ENCODE results near the gene ZKSCAN1. TPM values are rescaled to one million over a fixed set of nuclear protein-coding genes. Genes with fewer than 3 reads are reported as not detected.
A peak's percentile ranks its signal among the peaks of the same experiment; 100 is the strongest.

ZKSCAN1 gene
- total RNA-seq, 1 experiment from 2014 or later: 70.3 TPM

DNA sequence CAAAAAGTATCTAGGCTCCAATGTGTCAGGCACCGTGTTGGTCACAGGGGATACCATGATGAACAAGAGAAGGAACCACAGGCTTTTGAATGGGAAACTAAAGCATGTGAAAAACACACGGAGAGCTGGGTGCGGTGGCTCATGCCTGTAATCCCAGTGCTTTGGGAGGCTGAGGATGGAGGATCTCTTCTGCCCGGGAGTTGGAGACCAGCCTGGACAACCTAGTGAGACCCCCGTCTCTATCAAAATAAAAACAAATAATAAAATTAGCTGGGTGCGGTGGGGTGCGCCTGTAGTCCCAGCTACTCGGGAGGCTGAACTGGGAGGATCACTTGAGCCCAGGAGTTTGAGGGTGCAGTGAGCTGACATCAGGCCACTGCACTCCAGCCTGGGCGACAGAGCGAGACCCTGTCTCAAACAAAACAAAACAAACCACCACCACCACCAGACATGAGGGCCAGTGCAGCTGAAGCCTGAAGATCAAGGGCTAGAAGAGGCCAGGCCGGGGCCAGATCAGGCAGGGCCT is 72.8 kb downstream of the ZKSCAN1 start:
- H4K20me1 ChIP-seq (ENCODE audit: insufficient read depth): 0 out of 2 replicates have a peak, but pooled peaks cover 6% of the 10 kb centered on the region
- H2AFZ ChIP-seq: peak overlapping the region; percentile 87
- ChIA-PET CTCF (interaction anchor here (0.5 kb wide), 1 partner anchor 46 kb away, joined by 5 read pairs; no protein-coding TSS in a partner anchor), POLR2A (ENCODE audit: unreplicated experiment) (no interaction called here)
- H3K36me3 ChIP-seq (ENCODE audit: low read depth): no peaks in the 10 kb centered on the region
- H3F3A ChIP-seq (ENCODE audit: insufficient read depth, low read depth): peaks cover 54% of the 10 kb centered on the region
- peak overlapping the region; percentile 97 for H3K4me2 ChIP-seq
- H3K27ac ChIP-seq: peak overlapping the region; percentile 62
- H3K27me3 ChIP-seq (ENCODE audit: insufficient read depth, low read depth): no peaks in the 10 kb centered on the region
- no peaks in the 10 kb centered on the region for H3K9me2 ChIP-seq (ENCODE audit: insufficient read depth)
- DNase-seq: no peak
- peaks cover 26% of the 10 kb centered on the region for H3K4me1 ChIP-seq (replicated peaks; ENCODE audit: insufficient read depth)
- H3K79me2 ChIP-seq (ENCODE audit: low read depth): peaks cover 7% of the 10 kb centered on the region; the same call in 1 of the 2 replicates
- TSS peak; percentile 64 for BruUV-seq (replicated peaks)
- TF ChIP-seq, protein P1, sequence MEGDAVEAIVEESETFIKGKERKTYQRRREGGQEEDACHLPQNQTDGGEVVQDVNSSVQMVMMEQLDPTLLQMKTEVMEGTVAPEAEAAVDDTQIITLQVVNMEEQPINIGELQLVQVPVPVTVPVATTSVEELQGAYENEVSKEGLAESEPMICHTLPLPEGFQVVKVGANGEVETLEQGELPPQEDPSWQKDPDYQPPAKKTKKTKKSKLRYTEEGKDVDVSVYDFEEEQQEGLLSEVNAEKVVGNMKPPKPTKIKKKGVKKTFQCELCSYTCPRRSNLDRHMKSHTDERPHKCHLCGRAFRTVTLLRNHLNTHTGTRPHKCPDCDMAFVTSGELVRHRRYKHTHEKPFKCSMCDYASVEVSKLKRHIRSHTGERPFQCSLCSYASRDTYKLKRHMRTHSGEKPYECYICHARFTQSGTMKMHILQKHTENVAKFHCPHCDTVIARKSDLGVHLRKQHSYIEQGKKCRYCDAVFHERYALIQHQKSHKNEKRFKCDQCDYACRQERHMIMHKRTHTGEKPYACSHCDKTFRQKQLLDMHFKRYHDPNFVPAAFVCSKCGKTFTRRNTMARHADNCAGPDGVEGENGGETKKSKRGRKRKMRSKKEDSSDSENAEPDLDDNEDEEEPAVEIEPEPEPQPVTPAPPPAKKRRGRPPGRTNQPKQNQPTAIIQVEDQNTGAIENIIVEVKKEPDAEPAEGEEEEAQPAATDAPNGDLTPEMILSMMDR (conservative IDR thresholded peaks at IDR 0.05): no peak
- TF ChIP-seq EZH2 (IDR thresholded peaks at IDR 0.05; ENCODE audit: low read depth): no peak
- H3K9me3 ChIP-seq (ENCODE audit: insufficient read depth, low read depth): no peaks in the 10 kb centered on the region
- intact Hi-C loops (cut with micrococcal nuclease; ENCODE audit: unreplicated experiment): no loop called here
- peak overlapping the region; percentile 86 for H3K4me3 ChIP-seq

DNA sequence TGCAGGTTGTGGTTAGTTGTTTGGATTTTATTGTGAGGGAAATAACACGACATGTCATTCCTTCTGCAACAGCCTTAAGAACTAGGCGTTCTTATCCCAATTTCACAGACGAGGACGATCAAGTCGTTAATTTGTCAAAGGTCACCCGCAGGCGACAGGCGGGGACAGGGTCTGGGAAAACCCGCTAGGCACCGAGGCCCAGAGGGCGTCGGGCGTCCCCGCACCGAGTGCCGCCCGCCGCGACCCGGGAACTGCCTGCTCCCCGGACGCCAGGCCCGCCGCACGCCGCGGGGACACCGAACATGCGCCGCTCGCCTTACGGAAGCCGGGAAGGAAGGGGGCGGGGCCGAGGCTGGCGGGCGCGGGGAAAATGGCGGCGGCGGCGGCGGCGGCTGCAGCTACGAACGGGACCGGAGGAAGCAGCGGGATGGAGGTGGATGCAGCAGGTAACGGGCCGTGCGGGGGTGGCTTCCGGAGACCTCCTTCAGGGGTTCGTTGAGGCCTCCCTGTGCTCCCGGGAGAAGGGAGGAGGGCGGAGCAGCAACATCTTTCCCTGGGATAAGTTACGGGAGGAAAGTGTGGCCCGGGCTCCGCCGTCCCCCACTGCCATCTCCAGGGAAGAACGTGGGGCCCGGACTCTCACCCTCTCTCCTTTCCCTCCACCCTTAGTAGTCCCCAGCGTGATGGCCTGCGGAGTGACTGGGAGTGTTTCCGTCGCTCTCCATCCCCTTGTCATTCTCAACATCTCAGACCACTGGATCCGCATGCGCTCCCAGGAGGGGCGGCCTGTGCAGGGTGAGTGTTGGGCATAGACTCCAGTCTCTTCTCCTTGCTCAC is 73.4 kb downstream of the ZKSCAN1 start, which contains the start of gene COPS6:
TSS of gene COPS6 (plus strand) at position 349 of the 837 bp plus-strand sequence. CDS start at position 371, 22 bp downstream.
- H3K27me3 ChIP-seq (ENCODE audit: insufficient read depth, low read depth): no peaks in the 10 kb centered on the region
- ChIA-PET POLR2A (ENCODE audit: unreplicated experiment) (interaction anchor here (0.5 kb wide), 1 partner anchor 71 kb away, joined by 4 read pairs; no protein-coding TSS in a partner anchor), CTCF (interaction anchor here (0.5 kb wide), 1 partner anchor 45 kb away, joined by 5 read pairs; no protein-coding TSS in a partner anchor)
- no peaks in the 10 kb centered on the region for H3K9me2 ChIP-seq (ENCODE audit: insufficient read depth)
- H3K4me2 ChIP-seq: peak within 1 kb of the TSS; percentile 97
- peaks cover 3% of the 10 kb centered on the region; the same call in 1 of the 2 replicates for H3K36me3 ChIP-seq (ENCODE audit: low read depth)
- TSS peak; percentile 39 for BruUV-seq (replicated peaks)
- peak; percentile 52 to 86 for DNase-seq
- peak within 1 kb of the TSS; percentile 86 for H3K4me3 ChIP-seq
- TF ChIP-seq, protein P1 (conservative IDR thresholded peaks at IDR 0.05): no peak
- TF ChIP-seq EZH2 (IDR thresholded peaks at IDR 0.05; ENCODE audit: low read depth): no peak
- no peaks in the 10 kb centered on the region for H3K9me3 ChIP-seq (ENCODE audit: insufficient read depth, low read depth)
- intact Hi-C loops (cut with micrococcal nuclease; ENCODE audit: unreplicated experiment): no loop called here
- H3K27ac ChIP-seq: peak within 1 kb of the TSS; percentile 62
- H2AFZ ChIP-seq: peak within 1 kb of the TSS; percentile 87
- peaks cover 26% of the 10 kb centered on the region for H3K4me1 ChIP-seq (replicated peaks; ENCODE audit: insufficient read depth)
- H3F3A ChIP-seq (ENCODE audit: insufficient read depth, low read depth): peaks cover 57% of the 10 kb centered on the region
- H4K20me1 ChIP-seq (ENCODE audit: insufficient read depth): 0 out of 2 replicates have a peak, but pooled peaks cover 7% of the 10 kb centered on the region
- peaks cover 7% of the 10 kb centered on the region; the same call in 1 of the 2 replicates for H3K79me2 ChIP-seq (ENCODE audit: low read depth)

DNA sequence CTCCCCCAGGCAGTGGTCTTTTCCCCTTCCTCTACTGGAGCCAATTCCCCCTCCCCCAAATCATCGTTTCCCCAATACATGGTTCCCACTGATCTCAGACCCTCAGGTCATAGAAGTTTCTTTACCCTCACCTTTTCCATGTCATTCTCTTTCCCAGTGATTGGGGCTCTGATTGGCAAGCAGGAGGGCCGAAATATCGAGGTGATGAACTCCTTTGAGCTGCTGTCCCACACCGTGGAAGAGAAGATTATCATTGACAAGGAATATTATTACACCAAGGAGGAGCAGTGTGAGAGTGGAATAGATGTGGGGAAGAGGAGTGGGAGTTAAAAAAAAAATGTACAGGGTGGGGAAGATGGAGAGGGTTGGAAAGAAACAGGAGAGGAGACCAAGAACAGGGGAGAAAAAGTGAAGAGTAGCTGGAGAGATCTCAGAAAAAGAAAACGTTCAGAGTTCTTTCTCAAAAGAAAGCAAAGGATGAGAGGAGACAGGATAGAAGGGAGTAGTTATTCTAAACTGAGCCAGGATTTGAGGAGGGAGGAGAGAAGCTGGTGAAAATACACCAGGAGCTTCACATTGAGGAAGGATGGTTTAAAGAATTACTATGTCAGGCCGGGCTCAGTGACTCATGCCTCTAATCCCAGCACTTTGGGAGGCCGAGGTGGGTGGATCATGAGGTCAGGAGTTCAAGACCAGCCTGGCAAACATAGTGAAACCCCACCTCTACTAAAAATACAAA is 74.2 kb downstream of the ZKSCAN1 start:
- CTCF ChIA-PET: interaction anchor here (0.6 kb wide), 1 partner anchor 45 kb away, joined by 17 read pairs; no protein-coding TSS in a partner anchor
- TF ChIP-seq, protein P1 (conservative IDR thresholded peaks at IDR 0.05): no peak
- no peak for TF ChIP-seq EZH2 (IDR thresholded peaks at IDR 0.05; ENCODE audit: low read depth)

More for the DNA sequence above, 74.2 kb downstream of the ZKSCAN1 start:
- H3K79me2 ChIP-seq (ENCODE audit: low read depth): peaks cover 7% of the 10 kb centered on the region; the same call in 1 of the 2 replicates
- no peaks in the 10 kb centered on the region for H3K9me3 ChIP-seq (ENCODE audit: insufficient read depth, low read depth)
- H4K20me1 ChIP-seq (ENCODE audit: insufficient read depth): peaks cover 8% of the 10 kb centered on the region; the same call in 1 of the 2 replicates
- H3F3A ChIP-seq (ENCODE audit: insufficient read depth, low read depth): peaks cover 65% of the 10 kb centered on the region
- H3K27me3 ChIP-seq (ENCODE audit: insufficient read depth, low read depth): no peaks in the 10 kb centered on the region
- BruUV-seq (replicated peaks): no TSS peak
- H3K27ac ChIP-seq: peak overlapping the region; percentile 62
- intact Hi-C loops (cut with micrococcal nuclease; ENCODE audit: unreplicated experiment): no loop called here
- H2AFZ ChIP-seq: peak overlapping the region; percentile 87
- H3K4me3 ChIP-seq: peak overlapping the region; percentile 86
- POLR2A ChIA-PET (ENCODE audit: unreplicated experiment): interaction anchor here (0.5 to 0.6 kb wide), 2 partner anchors 44 to 70 kb away, joined by 3 to 4 read pairs; no protein-coding TSS in a partner anchor
- H3K36me3 ChIP-seq (ENCODE audit: low read depth): peaks cover 11% of the 10 kb centered on the region
- H3K4me1 ChIP-seq (replicated peaks; ENCODE audit: insufficient read depth): peaks cover 26% of the 10 kb centered on the region
- peak overlapping the region; percentile 97 for H3K4me2 ChIP-seq
- H3K9me2 ChIP-seq (ENCODE audit: insufficient read depth): no peaks in the 10 kb centered on the region
- no peak for DNase-seq

All from PC-9 (cell line).